WI38 (cell line): ENCODE data around the gene CCNF.

Experiments used
- H3K4me3 ChIP-seq: 2 replicates; pipeline ENCODE4 v1.5.1; 2011; ENCODE audit warnings: low read depth, mild to moderate bottlenecking, control low read depth, low read length
- CTCF ChIP-seq: IDR thresholded peaks from 2 replicates; pipeline ENCODE4 v1.5.1; 2012; ENCODE audit warnings: low read depth, mild to moderate bottlenecking, control low read depth, low read length

The CCNF gene

GRCh38 chr16:2451851-2452320, 22.6 kb downstream of the CCNF start:
- no peak for TF ChIP-seq CTCF

GRCh38 chr16:2452650-2453049, 23.4 kb downstream of the CCNF start:
- no peak for TF ChIP-seq CTCF
- no peak overlapping the region for H3K4me3 ChIP-seq

More at GRCh38 chr16:2451851-2452320, 22.6 kb downstream of the CCNF start:
- no peak overlapping the region for H3K4me3 ChIP-seq

GRCh38 chr16:2455081-2455845, 26.0 kb downstream of the CCNF start:
- no peak overlapping the region for H3K4me3 ChIP-seq
- no peak for TF ChIP-seq CTCF

GRCh38 chr16:2456551-2457153, 27.4 kb downstream of the CCNF start:
- TF ChIP-seq CTCF, result no peak

GRCh38 chr16:2457267-2457666, 28.0 kb downstream of the CCNF start:
- TF ChIP-seq CTCF, result no peak
- H3K4me3 ChIP-seq, result no peak overlapping the region

More at GRCh38 chr16:2456551-2457153, 27.4 kb downstream of the CCNF start:
- H3K4me3 ChIP-seq, result no peak overlapping the region

GRCh38 chr16:2457946-2458345, 28.7 kb downstream of the CCNF start:
- no peak for TF ChIP-seq CTCF
- H3K4me3 ChIP-seq, result no peak overlapping the region
